Esophagus muscularis mucosa (tissue), 4 donors: ENCODE results near the gene IFITM1. TPM values are rescaled to one million over a fixed set of nuclear protein-coding genes. Genes with fewer than 3 reads are reported as not detected.

ENCODE experiments used
- DNase-seq: peaks from one replicate; pipeline ENCODE4 v3.0.0-alpha.2; 2017; ENCODE audit errors: extremely low spot score
- H3K27ac ChIP-seq, 4 donors: fragments of 200-600 bp; sonication (generic); replicated peaks in 1 of 4; 1 replicate in 3 of 4; 2 replicates in 1 of 4; pipeline ENCODE4 v1.5.1; 2016 to 2019; ENCODE audit warnings: mild to moderate bottlenecking in 1 of 4
- H3K27me3 ChIP-seq, 4 donors: fragments of 200-600 bp; sonication (generic); one replicate each; pipeline versions ENCODE4 v1.5.1 to v1.6.0; 2016 to 2019
- H3K36me3 ChIP-seq, 4 donors: fragments of 200-600 bp; sonication (generic); one replicate each; pipeline ENCODE4 v1.5.1; 2016 to 2019
- H3K4me1 ChIP-seq, 4 donors: fragments of 200-600 bp; sonication (generic); one replicate each; pipeline ENCODE4 v1.5.1; 2016 to 2019
- H3K4me3 ChIP-seq, 4 donors: fragments of 200-600 bp; sonication (generic); 1 replicate in 2 of 4; 2 replicates in 2 of 4; pipeline ENCODE4 v1.5.1; 2016 to 2019; ENCODE audit warnings: mild to moderate bottlenecking in 4 of 4, moderate library complexity in 1 of 4
- H3K9me3 ChIP-seq, 4 donors: fragments of 200-600 bp; sonication (generic); 1 replicate in 3 of 4; 2 replicates in 1 of 4; pipeline ENCODE4 v1.5.1; 2016 to 2019
- EP300 ChIP-seq: sonication (generic); formaldehyde crosslinking; IDR thresholded peaks from one replicate; pipeline ENCODE4 v1.6.1; 2017; ENCODE audit warnings: antibody characterized with exemption
- POLR2A ChIP-seq: fragments of 450-650 bp; IDR thresholded peaks from one replicate; pipeline ENCODE4 v1.6.1; 2017; ENCODE audit warnings: antibody characterized with exemption, moderate library complexity, mild to moderate bottlenecking, low read depth
- POLR2AphosphoS5 ChIP-seq, 2 donors: sonication (generic); formaldehyde crosslinking; IDR thresholded peaks; one replicate each; pipeline ENCODE4 v1.6.1; 2017; ENCODE audit warnings: antibody characterized with exemption in 2 of 2
- WGBS: methylation state at CpG from one replicate; pipeline ENCODE4 v1.1.5; 2018; 5-methylcytosine and 5-hydroxymethylcytosine counted together
- intact Hi-C: fragments of 100-400 bp; cut with DNase I; formaldehyde crosslinking; loops from one replicate; pipeline ENCODE4 v1.15.1; 2023
- total RNA-seq, 4 donors: library from RNA; depleted of rRNA; stranded (reverse); fragments of >200 nt; gene quantifications; one replicate each; pipeline versions ENCODE4 v1.1.0 to v1.2.1, GENCODE V29; 2016
- TF ChIP-seq, protein P1 (sequence below), 3 experiments: fragments of 200-600 bp in 2 of 3; fragments of 450-650 bp in 1 of 3; sonication (generic) in 2 of 3; IDR thresholded peaks; one replicate each; pipeline ENCODE4 v1.5.1; 2017 to 2019; ENCODE audit warnings: antibody characterized with exemption in 3 of 3, mild to moderate bottlenecking in 2 of 3, moderate library complexity in 1 of 3

The IFITM1 gene
- total RNA-seq, 4 donors from 2014 or later: 60.6 to 197 (median 171) TPM

GRCh38 chr11:335779-336658, 22.2 kb downstream of the IFITM1 start:
- intact Hi-C loops: no loop called here
- Histone ChIP-seq H3K27ac (peak overlapping the region; percentile 60 to 76 (median 64)), H3K27me3 (peaks cover 0 to 2% (median 0%) of the 10 kb centered on the region in 4 donors), H3K4me1 (peaks cover 15 to 31% (median 21%) of the 10 kb centered on the region in 4 donors), H3K9me3 (no peaks in the 10 kb centered on the region), H3K4me3 (no peak overlapping the region), H3K36me3 (no peaks in the 10 kb centered on the region)
- WGBS: 63% methylated on average over 15 of the region's 15 CpGs
- no peak for DNase-seq
- TF ChIP-seq EP300 (no peak), POLR2A (no peak), POLR2AphosphoS5 (IDR thresholded peaks at IDR 0.05) (no peak)
- TF ChIP-seq, protein P1, sequence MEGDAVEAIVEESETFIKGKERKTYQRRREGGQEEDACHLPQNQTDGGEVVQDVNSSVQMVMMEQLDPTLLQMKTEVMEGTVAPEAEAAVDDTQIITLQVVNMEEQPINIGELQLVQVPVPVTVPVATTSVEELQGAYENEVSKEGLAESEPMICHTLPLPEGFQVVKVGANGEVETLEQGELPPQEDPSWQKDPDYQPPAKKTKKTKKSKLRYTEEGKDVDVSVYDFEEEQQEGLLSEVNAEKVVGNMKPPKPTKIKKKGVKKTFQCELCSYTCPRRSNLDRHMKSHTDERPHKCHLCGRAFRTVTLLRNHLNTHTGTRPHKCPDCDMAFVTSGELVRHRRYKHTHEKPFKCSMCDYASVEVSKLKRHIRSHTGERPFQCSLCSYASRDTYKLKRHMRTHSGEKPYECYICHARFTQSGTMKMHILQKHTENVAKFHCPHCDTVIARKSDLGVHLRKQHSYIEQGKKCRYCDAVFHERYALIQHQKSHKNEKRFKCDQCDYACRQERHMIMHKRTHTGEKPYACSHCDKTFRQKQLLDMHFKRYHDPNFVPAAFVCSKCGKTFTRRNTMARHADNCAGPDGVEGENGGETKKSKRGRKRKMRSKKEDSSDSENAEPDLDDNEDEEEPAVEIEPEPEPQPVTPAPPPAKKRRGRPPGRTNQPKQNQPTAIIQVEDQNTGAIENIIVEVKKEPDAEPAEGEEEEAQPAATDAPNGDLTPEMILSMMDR (IDR thresholded peaks at IDR 0.05): no peak

DNA sequence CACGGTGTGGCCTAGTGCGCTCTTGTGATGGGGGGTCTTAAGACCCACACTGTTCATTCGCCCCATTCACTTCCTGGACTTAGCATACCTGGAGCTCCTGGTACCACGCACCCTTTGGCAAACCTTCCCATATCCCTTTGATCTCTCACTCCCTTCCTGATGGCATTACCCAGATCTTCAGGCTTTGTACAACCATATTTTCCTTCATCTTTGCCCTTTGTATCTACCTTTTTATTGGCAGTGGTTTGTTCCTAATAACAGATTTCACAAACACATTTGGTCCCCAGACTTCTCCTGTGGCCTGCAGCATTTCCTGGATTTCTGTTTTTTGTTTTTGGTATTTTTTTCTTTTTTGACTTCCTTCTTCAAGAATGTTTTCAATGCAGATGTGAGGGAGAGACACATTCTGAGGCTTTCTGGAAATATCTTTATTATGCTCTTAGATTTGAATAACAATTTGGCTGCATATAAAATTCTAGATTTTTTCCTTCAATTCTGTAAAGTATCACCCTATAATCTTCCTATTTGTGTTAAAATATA, 22.9 kb downstream of the IFITM1 start:
- TF ChIP-seq, protein P1 (IDR thresholded peaks at IDR 0.05): no peak
- TF ChIP-seq EP300 (no peak), POLR2AphosphoS5 (IDR thresholded peaks at IDR 0.05) (no peak), POLR2A (no peak)
- Histone ChIP-seq H3K27me3 (peaks cover 0 to 2% (median 0%) of the 10 kb centered on the region in 4 donors), H3K4me3 (no peak overlapping the region), H3K36me3 (no peaks in the 10 kb centered on the region), H3K27ac (peak overlapping the region; percentile 60 to 76 (median 64)), H3K4me1 (peaks cover 15 to 31% (median 21%) of the 10 kb centered on the region in 4 donors), H3K9me3 (no peaks in the 10 kb centered on the region)
- DNase-seq: no peak
- WGBS: 86% methylated on average over 4 of the region's 4 CpGs
- intact Hi-C loops: no loop called here

- 98% methylated on average over 6 of the region's 6 CpGs for WGBS
Observed at GRCh38 chr11:337711-338110, 23.9 kb downstream of the IFITM1 start.

DNA sequence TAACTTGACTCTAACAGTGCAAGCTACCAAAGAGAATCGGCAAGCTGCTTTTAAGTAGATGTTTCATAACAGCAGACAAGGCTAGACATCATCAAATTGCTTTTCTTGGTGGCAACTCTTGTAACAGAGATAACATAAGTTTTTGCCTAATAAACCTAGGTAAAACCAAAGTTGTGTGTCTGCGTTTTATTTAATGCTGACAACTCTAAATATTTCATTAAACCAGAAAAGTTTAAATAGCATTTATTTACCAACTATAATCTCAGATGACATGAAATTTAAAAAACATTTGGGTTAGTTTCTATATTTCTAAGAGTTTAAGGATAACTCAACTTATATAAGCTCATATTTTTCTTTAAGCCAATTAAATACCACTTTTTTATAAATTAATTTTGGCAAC, 26.1 kb downstream of the IFITM1 start:
- intact Hi-C loops: no loop called here
- no peak for DNase-seq
- 90% methylated on average over 2 of the region's 2 CpGs for WGBS
- H3K27me3 ChIP-seq: peaks cover 0 to 2% (median 0%) of the 10 kb centered on the region in 4 donors
- no peaks in the 10 kb centered on the region for H3K36me3 ChIP-seq
- H3K9me3 ChIP-seq: no peaks in the 10 kb centered on the region
- no peak overlapping the region for H3K4me3 ChIP-seq
- H3K4me1 ChIP-seq: peaks cover 15 to 20% (median 17%) of the 10 kb centered on the region in 4 donors
- no peak for TF ChIP-seq POLR2A
- TF ChIP-seq, protein P1 (IDR thresholded peaks at IDR 0.05): no peak
- TF ChIP-seq EP300: no peak
- TF ChIP-seq POLR2AphosphoS5 (IDR thresholded peaks at IDR 0.05): no peak
- H3K27ac ChIP-seq: no peak overlapping the region

More at GRCh38 chr11:337711-338110, 23.9 kb downstream of the IFITM1 start:
- DNase-seq: no peak
- H3K4me1 ChIP-seq: peaks cover 15 to 31% (median 21%) of the 10 kb centered on the region in 4 donors
- no peaks in the 10 kb centered on the region for H3K9me3 ChIP-seq
- H3K4me3 ChIP-seq: no peak overlapping the region
- H3K27ac ChIP-seq: no peak overlapping the region
- no peaks in the 10 kb centered on the region for H3K36me3 ChIP-seq
- TF ChIP-seq POLR2AphosphoS5 (IDR thresholded peaks at IDR 0.05) (no peak), EP300 (no peak), POLR2A (no peak)
- TF ChIP-seq, protein P1 (IDR thresholded peaks at IDR 0.05): no peak
- H3K27me3 ChIP-seq: peaks cover 0 to 2% (median 0%) of the 10 kb centered on the region in 4 donors
- intact Hi-C loops: no loop called here
